HL-60 (cell line): ENCODE measurements around the gene SOX2.

ENCODE experiments used
- DNase-seq, 2 experiments: peaks; one replicate each; pipeline ENCODE4 v3.0.0-alpha.2; 2010 to 2020; ENCODE audit warnings: low read depth in 1 of 2, low spot score in 1 of 2
- H3K27ac ChIP-seq: fragments of 250-450 bp; sonication (Bioruptor Pico); replicated peaks from 2 replicates; pipeline ENCODE4 v1.5.1; 2020; ENCODE audit warnings: mild to moderate bottlenecking, moderate library complexity
- H3K27me3 ChIP-seq: fragments of 250-450 bp; sonication (Bioruptor Pico); 2 replicates; pipeline ENCODE4 v1.5.1; 2021; ENCODE audit warnings: mild to moderate bottlenecking, moderate library complexity; ENCODE audit not compliant: insufficient read depth, poor library complexity, severe bottlenecking
- H3K4me3 ChIP-seq: replicated peaks from 2 replicates; pipeline ENCODE4 v1.5.1; 2011; ENCODE audit warnings: mild to moderate bottlenecking, control low read depth, low read length; ENCODE audit not compliant: insufficient read depth
- CTCF ChIP-seq: IDR thresholded peaks from one replicate; pipeline ENCODE4 v1.5.1; 2011; ENCODE audit warnings: low read length, control low read depth, inconsistent platforms; ENCODE audit not compliant: insufficient read depth
- GABPA ChIP-seq: IDR thresholded peaks from 2 replicates; pipeline ENCODE4 v1.6.1; 2012; ENCODE audit warnings: low read depth
- POLR2AphosphoS5 ChIP-seq: IDR thresholded peaks from 2 replicates; pipeline ENCODE4 v1.6.1; 2012; ENCODE audit warnings: low read depth
- REST ChIP-seq: IDR thresholded peaks from 2 replicates; pipeline ENCODE4 v1.6.1; 2012; ENCODE audit warnings: low read depth; ENCODE audit not compliant: insufficient replicate concordance
- SPI1 ChIP-seq: IDR thresholded peaks from 2 replicates; pipeline ENCODE4 v1.6.1; 2012; ENCODE audit warnings: low read depth, mild to moderate bottlenecking, borderline replicate concordance

The SOX2 gene

GRCh38 chr3:181703601-181704420 lies 7.9 kb upstream of the SOX2 start:
- no peak for TF ChIP-seq POLR2AphosphoS5
- Histone ChIP-seq H3K27me3 (peaks cover 50% of the 10 kb centered on the region), H3K4me3 (no peak overlapping the region), H3K27ac (no peak overlapping the region)
- DNase-seq = no peak

- Histone ChIP-seq H3K27ac (no peak overlapping the region), H3K27me3 (peaks cover 55% of the 10 kb centered on the region), H3K4me3 (no peak overlapping the region)
- TF ChIP-seq REST = no peak
- DNase-seq = no peak
These were observed 7.2 kb upstream of the SOX2 start for GRCh38 chr3:181704421-181705085.

- Histone ChIP-seq H3K27ac (no peak overlapping the region), H3K27me3 (peaks cover 60% of the 10 kb centered on the region), H3K4me3 (no peak overlapping the region)
- no peak for DNase-seq
- TF ChIP-seq POLR2AphosphoS5 (no peak), GABPA (no peak), REST (no peak), SPI1 (no peak)
These were observed 6.6 kb upstream of the SOX2 start for GRCh38 chr3:181705086-181705480.

- H3K27ac ChIP-seq = no peak overlapping the region
- DNase-seq = no peak
- peaks cover 67% of the 10 kb centered on the region for H3K27me3 ChIP-seq
- H3K4me3 ChIP-seq = no peak overlapping the region
- TF ChIP-seq GABPA (no peak), SPI1 (no peak), CTCF (no peak), POLR2AphosphoS5 (no peak), REST (no peak)
These were observed 3.7 kb upstream of the SOX2 start for GRCh38 chr3:181707980-181708379.
